Adrenal gland (tissue), 12 donors: ENCODE measurements around the gene ERI3. TPM values are rescaled to one million over a fixed set of nuclear protein-coding genes. Genes with fewer than 3 reads are reported as not detected.

Experiments
- DNase-seq, 7 donors: peaks; one replicate each; pipeline ENCODE4 v3.0.0-alpha.2; 2019 to 2020
- H3K27ac ChIP-seq, 5 donors: fragments of 200-600 bp; sonication (generic) in 4 of 5; 1 replicate in 3 of 5; 2 replicates in 2 of 5; pipeline versions ENCODE4 v1.5.1 to v1.8.0; 2016 to 2020; ENCODE audit warnings: mild to moderate bottlenecking in 1 of 5
- H3K27me3 ChIP-seq: fragments of 200-600 bp; 2 replicates; pipeline ENCODE4 v1.8.0; 2021
- H3K36me3 ChIP-seq, 2 donors: fragments of 200-600 bp; replicated peaks in 1 of 2; 1 replicate in 1 of 2; 2 replicates in 1 of 2; pipeline versions ENCODE4 v1.5.1 to v1.8.0; 2018 to 2022
- H3K4me1 ChIP-seq, 2 donors: fragments of 200-600 bp; replicated peaks in 1 of 2; 1 replicate in 1 of 2; 2 replicates in 1 of 2; pipeline versions ENCODE4 v1.5.1 to v1.8.0; 2018 to 2021
- H3K4me3 ChIP-seq, 4 donors: fragments of 200-600 bp; sonication (generic) in 3 of 4; one replicate each; pipeline ENCODE4 v1.5.1; 2016 to 2018
- H3K9me3 ChIP-seq, 3 donors: fragments of 200-600 bp; sonication (generic) in 1 of 3; replicated peaks in 1 of 3; 1 replicate in 2 of 3; 2 replicates in 1 of 3; pipeline versions ENCODE4 v1.5.1 to v1.8.0; 2016 to 2021
- CTCF ChIP-seq, 6 experiments: fragments of 450-650 bp in 4 of 6; fragments of 200-600 bp in 2 of 6; sonication (generic) in 1 of 6; IDR thresholded peaks; 1 replicate in 5 of 6; 2 replicates in 1 of 6; pipeline versions ENCODE4 v1.5.1 to v1.8.0; 2016 to 2021; ENCODE audit warnings: antibody characterized with exemption in 6 of 6, mild to moderate bottlenecking in 2 of 6, moderate library complexity in 1 of 6
- POLR2A ChIP-seq, 2 donors: fragments of 450-650 bp; IDR thresholded peaks; one replicate each; pipeline ENCODE4 v1.6.1; 2017; ENCODE audit warnings: antibody characterized with exemption in 2 of 2, mild to moderate bottlenecking in 2 of 2, moderate library complexity in 1 of 2
- WGBS, 4 donors: extraction: QIAGEN DNeasy Blood & Tissue Kit in 2 of 4; methylation state at CpG; one replicate each; pipeline versions ENCODE4 v1.1.5 to v1.1.7; 2013 to 2017; 5-methylcytosine and 5-hydroxymethylcytosine counted together
- intact Hi-C, 2 donors: fragments of 100-400 bp; cut with DNase I; formaldehyde crosslinking; loops; one replicate each; pipeline versions ENCODE4 v1.14.1 to v1.15.0; 2022 to 2023
- polyA plus RNA-seq, 3 donors: library from polyadenylated mRNA; stranded (reverse); fragments of 200-250 nt in 2 of 3; fragments of 350-450 nt in 1 of 3; fragmentation: Illumina TruSeq in 1 of 3; extraction: RNeasy Lipid Tissue Mini Kit (QIAGEN cat#74804) in 1 of 3; gene quantifications; one replicate each; pipeline ENCODE4 v1.2.3, GENCODE V29; 2013 to 2014
- total RNA-seq, 9 donors: library from RNA; depleted of rRNA in 4 of 9; stranded (reverse); fragments of >200 nt in 4 of 9; fragments of 120-200 nt in 1 of 9; fragmentation: NEBNext Ultra II Directional in 1 of 9; extraction: Animal tissue kit (Norgen Biotek cat#: 25700) in 1 of 9; gene quantifications; one replicate each; pipeline versions ENCODE4 v1.1.0 to v1.2.4, GENCODE V29; 2013 to 2023
- donor health status: healthy with polysubstance abuse.
- donor health status: Bipolar disorder and iron deficiency.
- donor health status: DM: yes; HTN: yes; CAD: no.
- donor health status: DM: no; HTN: no; CAD: no.
- donor health status: DM: no; HTN: no; CAD: no.
- donor health status: DM: yes; HTN: yes; CAD: no.

The ERI3 gene
- total and polyA plus RNA-seq, 12 donors: 33.8 to 68.4 (median 46.7) TPM

GRCh38 chr1:44243782-44244495 is 111.1 kb downstream of the ERI3 start:
- Histone ChIP-seq H3K27ac (no peak overlapping the region), H3K4me3 (no peak overlapping the region), H3K27me3 (no peaks in the 10 kb centered on the region), H3K36me3 (no peaks in the 10 kb centered on the region), H3K9me3 (no peaks in the 10 kb centered on the region), H3K4me1 (peaks cover 0 to 10% of the 10 kb centered on the region in 2 donors)
- TF ChIP-seq CTCF (IDR thresholded peaks at IDR 0.05) (no peak), POLR2A (IDR thresholded peaks at IDR 0.05) (no peak)
- intact Hi-C loops: no loop called here
- no peak for DNase-seq
- WGBS, 4 donors: 95 to 100% (median 97%) methylated on average over 4 to 7 of the region's 7 CpGs

GRCh38 chr1:44242746-44243145 is 112.3 kb downstream of the ERI3 start:
- Histone ChIP-seq H3K4me3 (no peak overlapping the region), H3K27ac (peak overlapping the region in 1 of 5 donors; percentile 22), H3K4me1 (peaks cover 0 to 21% of the 10 kb centered on the region in 2 donors), H3K36me3 (no peaks in the 10 kb centered on the region), H3K9me3 (no peaks in the 10 kb centered on the region), H3K27me3 (no peaks in the 10 kb centered on the region)
- no peak for TF ChIP-seq POLR2A (IDR thresholded peaks at IDR 0.05)
- no peak for TF ChIP-seq CTCF (IDR thresholded peaks at IDR 0.05)
- intact Hi-C loops: no loop called here
- no peak for DNase-seq
- WGBS, 4 donors: 85 to 93% (median 89%) methylated on average over 10 to 16 of the region's 16 CpGs

GRCh38 chr1:44240802-44241671 is 114.0 kb downstream of the ERI3 start:
- whole genome bisulfite sequencing, 4 donors: 88 to 92% (median 90%) methylated on average over 7 to 9 of the region's 9 CpGs
- H3K27me3 ChIP-seq: no peaks in the 10 kb centered on the region
- H3K4me3 ChIP-seq: no peak overlapping the region
- TF ChIP-seq CTCF (IDR thresholded peaks at IDR 0.05) (no peak), POLR2A (IDR thresholded peaks at IDR 0.05) (no peak)
- DNase-seq: no peak
- H3K9me3 ChIP-seq: no peaks in the 10 kb centered on the region
- H3K36me3 ChIP-seq: no peaks in the 10 kb centered on the region
- intact Hi-C loops: no loop called here
- peaks cover 0 to 24% of the 10 kb centered on the region in 2 donors for H3K4me1 ChIP-seq
- H3K27ac ChIP-seq: peak overlapping the region in 3 of 5 donors; percentile 33 to 87 (median 77)

- no peaks in the 10 kb centered on the region for H3K9me3 ChIP-seq
- intact Hi-C loops: no loop called here
- WGBS, 4 donors: 60 to 82% (median 71%) methylated on average over 1 to 3 of the region's 3 CpGs
- H3K36me3 ChIP-seq: no peaks in the 10 kb centered on the region
- H3K4me1 ChIP-seq: peaks cover 0 to 24% of the 10 kb centered on the region in 2 donors
- no peaks in the 10 kb centered on the region for H3K27me3 ChIP-seq
- H3K4me3 ChIP-seq: no peak overlapping the region
- peak in 1 of 6 experiments; percentile 6 for TF ChIP-seq CTCF (IDR thresholded peaks at IDR 0.05)
- TF ChIP-seq POLR2A (IDR thresholded peaks at IDR 0.05): no peak
- peak overlapping the region in 2 of 5 donors; percentile 77 to 87 for H3K27ac ChIP-seq
- DNase-seq: peak in 2 of 7 donors; percentile 43 to 79
Measured at GRCh38 chr1:44239961-44240371, 115.1 kb downstream of the ERI3 start.
